Mesothelial cell of epicardium (in vitro differentiated cells): ENCODE results near the gene SPOCK2. TPM values are rescaled to one million over a fixed set of nuclear protein-coding genes. Genes with fewer than 3 reads are reported as not detected.

Experiments used
- DNase-seq, 2 experiments: peaks; one replicate each; pipeline ENCODE4 v3.0.0; 2021; ENCODE audit warnings: low spot score in 2 of 2; ENCODE audit not compliant: unreplicated experiment in 2 of 2
- H3K27ac Mint-ChIP-seq: 2 replicates; pipeline ENCODE4 v1.8.0; 2021; ENCODE audit warnings: mixed read lengths
- H3K27me3 Mint-ChIP-seq: 2 replicates; pipeline ENCODE4 v1.8.0; 2021; ENCODE audit warnings: low read depth, mixed read lengths
- H3K36me3 Mint-ChIP-seq: 2 replicates; pipeline ENCODE4 v1.8.0; 2021; ENCODE audit warnings: mixed read lengths
- H3K4me1 Mint-ChIP-seq: 2 replicates; pipeline ENCODE4 v1.8.0; 2021; ENCODE audit warnings: mixed read lengths
- H3K4me3 Mint-ChIP-seq: 2 replicates; pipeline ENCODE4 v1.8.0; 2021; ENCODE audit warnings: mild to moderate bottlenecking, moderate library complexity, mixed read lengths
- H3K9me3 Mint-ChIP-seq: 2 replicates; pipeline ENCODE4 v1.8.0; 2021; ENCODE audit warnings: mixed read lengths
- total RNA-seq: library from RNA; stranded (reverse); gene quantifications from 3 replicates; pipeline ENCODE4 v1.2.1, GENCODE V29; 2021
- TF ChIP-seq, protein P1 (sequence below): fragments of 200-600 bp; sonication (generic); IDR thresholded peaks from one replicate; pipeline ENCODE4 v1.5.0; 2021; ENCODE audit warnings: antibody characterized with exemption; ENCODE audit not compliant: unreplicated experiment

SPOCK2 gene
- total RNA-seq, 1 donor from 2014 or later = 28.5 TPM

DNA sequence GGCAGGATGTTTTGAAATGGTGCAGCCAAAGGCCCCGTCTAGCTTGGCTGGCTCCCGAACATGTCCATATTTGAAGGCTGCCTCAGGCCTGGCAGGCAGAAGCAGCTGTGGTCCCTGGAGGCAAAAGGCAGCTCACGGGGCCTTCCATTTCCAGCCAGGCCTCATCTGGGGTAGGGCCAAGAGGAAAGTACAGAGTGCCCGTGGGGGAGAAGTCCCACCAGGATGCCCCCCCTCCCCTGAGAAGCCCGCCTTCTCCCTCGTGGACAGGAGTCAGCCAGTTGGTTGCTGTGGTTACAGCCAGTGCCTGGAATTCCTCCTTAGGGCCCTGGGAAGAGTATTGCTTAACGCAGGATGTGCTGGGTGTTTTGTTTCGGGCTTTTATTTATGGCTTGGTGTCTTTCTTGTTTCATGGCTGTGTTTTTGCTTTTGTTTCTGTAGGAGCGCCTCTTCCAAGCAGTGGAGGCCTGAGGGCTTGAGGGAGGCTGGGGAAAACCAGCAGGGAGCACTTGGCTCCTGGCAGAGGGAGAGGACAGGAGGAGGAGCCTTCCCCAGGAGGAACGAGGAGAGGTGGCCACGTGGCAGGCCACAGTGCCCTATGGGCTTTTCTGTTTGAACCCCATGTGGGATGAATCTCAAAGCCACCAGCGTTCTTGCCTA is 78.8 kb downstream of the SPOCK2 start:
- TF ChIP-seq, protein P1, sequence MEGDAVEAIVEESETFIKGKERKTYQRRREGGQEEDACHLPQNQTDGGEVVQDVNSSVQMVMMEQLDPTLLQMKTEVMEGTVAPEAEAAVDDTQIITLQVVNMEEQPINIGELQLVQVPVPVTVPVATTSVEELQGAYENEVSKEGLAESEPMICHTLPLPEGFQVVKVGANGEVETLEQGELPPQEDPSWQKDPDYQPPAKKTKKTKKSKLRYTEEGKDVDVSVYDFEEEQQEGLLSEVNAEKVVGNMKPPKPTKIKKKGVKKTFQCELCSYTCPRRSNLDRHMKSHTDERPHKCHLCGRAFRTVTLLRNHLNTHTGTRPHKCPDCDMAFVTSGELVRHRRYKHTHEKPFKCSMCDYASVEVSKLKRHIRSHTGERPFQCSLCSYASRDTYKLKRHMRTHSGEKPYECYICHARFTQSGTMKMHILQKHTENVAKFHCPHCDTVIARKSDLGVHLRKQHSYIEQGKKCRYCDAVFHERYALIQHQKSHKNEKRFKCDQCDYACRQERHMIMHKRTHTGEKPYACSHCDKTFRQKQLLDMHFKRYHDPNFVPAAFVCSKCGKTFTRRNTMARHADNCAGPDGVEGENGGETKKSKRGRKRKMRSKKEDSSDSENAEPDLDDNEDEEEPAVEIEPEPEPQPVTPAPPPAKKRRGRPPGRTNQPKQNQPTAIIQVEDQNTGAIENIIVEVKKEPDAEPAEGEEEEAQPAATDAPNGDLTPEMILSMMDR = no peak
- Mint-ChIP-seq H3K4me1 (peaks cover 38% of the 10 kb centered on the region), H3K36me3 (peaks cover 18% of the 10 kb centered on the region), H3K4me3 (no peak overlapping the region), H3K27ac (peak overlapping the region; percentile 98), H3K27me3 (no peaks in the 10 kb centered on the region), H3K9me3 (no peaks in the 10 kb centered on the region)
- peak; percentile 46 to 74 for DNase-seq

GRCh38 chr10:72009051-72009424 is 79.3 kb downstream of the SPOCK2 start:
- Mint-ChIP-seq H3K9me3 (no peaks in the 10 kb centered on the region), H3K27ac (peak overlapping the region; percentile 98), H3K4me3 (no peak overlapping the region), H3K4me1 (peaks cover 33% of the 10 kb centered on the region), H3K36me3 (peaks cover 18% of the 10 kb centered on the region), H3K27me3 (no peaks in the 10 kb centered on the region)
- no peak for DNase-seq
- TF ChIP-seq, protein P1 = no peak

Other genes starting within 250 kb of the SPOCK2 start
- gene PSAP, start 237.3 kb downstream of the SPOCK2 start, total RNA-seq = 554 to 574 TPM (median 557 TPM) in 3 replicates
- 26.2 to 27.6 TPM (median 26.3 TPM) in 3 replicates for gene CHST3, start 124.2 kb downstream of the SPOCK2 start, total RNA-seq
- 74.3 to 80.5 TPM (median 78.7 TPM) in 3 replicates for gene ANAPC16, start 127.5 kb upstream of the SPOCK2 start, total RNA-seq
- 35.2 to 36.6 TPM (median 36.4 TPM) in 3 replicates for gene ASCC1, start 127.7 kb upstream of the SPOCK2 start, total RNA-seq
- 61.6 to 62.5 TPM (median 61.9 TPM) in 3 replicates for gene DDIT4, start 185.4 kb upstream of the SPOCK2 start, total RNA-seq